Loucy (cell line): Measurements from ENCODE around the gene SAT2.

Source experiments
- H2AFZ ChIP-seq: fragments of 200-600 bp; sonication (generic); 2 replicates; pipeline ENCODE4 v1.6.0; 2016; ENCODE audit warnings: antibody characterized with exemption, mild to moderate bottlenecking, low read length, moderate library complexity
- H3F3A ChIP-seq: fragments of 200-600 bp; 2 replicates; pipeline ENCODE4 v1.6.0; 2016; ENCODE audit warnings: antibody characterized with exemption, low read depth, mild to moderate bottlenecking
- H3K27me3 ChIP-seq: fragments of 200-600 bp; sonication (generic); 2 replicates; pipeline ENCODE4 v1.6.1; 2014; ENCODE audit warnings: low read length, mild to moderate bottlenecking; ENCODE audit not compliant: insufficient read depth, poor library complexity, severe bottlenecking
- H3K36me3 ChIP-seq: fragments of 200-600 bp; sonication (generic); 2 replicates; pipeline ENCODE4 v1.6.1; 2016; ENCODE audit warnings: low read length; ENCODE audit not compliant: insufficient read depth
- H3K4me1 ChIP-seq: fragments of 200-600 bp; sonication (generic); 2 replicates; pipeline ENCODE4 v1.5.1; 2014; ENCODE audit warnings: low read length, mild to moderate bottlenecking; ENCODE audit not compliant: insufficient read depth, poor library complexity, severe bottlenecking
- H3K4me2 ChIP-seq: fragments of 200-600 bp; sonication (generic); 2 replicates; pipeline ENCODE4 v1.6.0; 2014; ENCODE audit warnings: antibody characterized with exemption, low read length, low read depth, mild to moderate bottlenecking; ENCODE audit not compliant: poor library complexity, severe bottlenecking
- H3K4me3 ChIP-seq: fragments of 200-600 bp; sonication (generic); 2 replicates; pipeline ENCODE4 v1.5.1; 2014; ENCODE audit warnings: low read length, mild to moderate bottlenecking, mixed read lengths; ENCODE audit not compliant: poor library complexity, severe bottlenecking
- H3K79me2 ChIP-seq: fragments of 200-600 bp; sonication (generic); 2 replicates; pipeline ENCODE4 v1.6.1; 2014; ENCODE audit warnings: low read length; ENCODE audit not compliant: insufficient read depth
- H3K9ac ChIP-seq: fragments of 200-600 bp; sonication (generic); 2 replicates; pipeline ENCODE4 v1.6.0; 2014; ENCODE audit warnings: mild to moderate bottlenecking, low read depth, low read length, moderate library complexity; ENCODE audit not compliant: poor library complexity, severe bottlenecking
- H3K9me2 ChIP-seq: fragments of 200-600 bp; sonication (generic); replicated peaks from 2 replicates; pipeline ENCODE4 v1.6.1; 2016; ENCODE audit warnings: low read depth, low read length, mixed read lengths
- H3K9me3 ChIP-seq: fragments of 200-600 bp; sonication (generic); 2 replicates; pipeline ENCODE4 v1.6.1; 2014; ENCODE audit warnings: mild to moderate bottlenecking, antibody characterized with exemption, low read length, low read depth; ENCODE audit not compliant: insufficient read depth
- H4K20me1 ChIP-seq: fragments of 200-600 bp; sonication (generic); 2 replicates; pipeline ENCODE4 v1.6.0; 2014; ENCODE audit warnings: antibody characterized with exemption, low read length, mild to moderate bottlenecking; ENCODE audit not compliant: insufficient read depth, poor library complexity, severe bottlenecking
- CTCF ChIP-seq: fragments of 200-600 bp; sonication (generic); conservative IDR thresholded peaks from 2 replicates; pipeline ENCODE4 v1.5.1; 2014; ENCODE audit warnings: mild to moderate bottlenecking, antibody characterized with exemption, low read length
- EZH2phosphoT487 ChIP-seq: fragments of 200-600 bp; IDR thresholded peaks from 2 replicates; pipeline ENCODE4 v1.6.1; 2018; ENCODE audit warnings: antibody characterized with exemption, mild to moderate bottlenecking, moderate library complexity, borderline replicate concordance

SAT2 gene

GRCh38 chr17:7592422-7593021 lies 35.1 kb downstream of the SAT2 start:
- no peaks in the 10 kb centered on the region for H3K9me2 ChIP-seq
- no peaks in the 10 kb centered on the region for H3K27me3 ChIP-seq
- TF ChIP-seq EZH2phosphoT487: no peak
- TF ChIP-seq CTCF: no peak
- H3K79me2 ChIP-seq: no peaks in the 10 kb centered on the region
- no peak overlapping the region for H3K4me3 ChIP-seq
- no peak overlapping the region for H2AFZ ChIP-seq
- H3F3A ChIP-seq: no peaks in the 10 kb centered on the region
- H3K9ac ChIP-seq: no peak overlapping the region
- peaks cover 62% of the 10 kb centered on the region; the same call in 1 of the 2 replicates for H3K36me3 ChIP-seq
- no peaks in the 10 kb centered on the region for H3K4me1 ChIP-seq
- no peaks in the 10 kb centered on the region for H4K20me1 ChIP-seq
- no peaks in the 10 kb centered on the region for H3K9me3 ChIP-seq
- H3K4me2 ChIP-seq: no peak overlapping the region

GRCh38 chr17:7591596-7591995 lies 36.0 kb downstream of the SAT2 start:
- Histone ChIP-seq H3K79me2 (peaks cover under 1% of the 10 kb centered on the region; the same call in 1 of the 2 replicates), H4K20me1 (no peaks in the 10 kb centered on the region), H3F3A (no peaks in the 10 kb centered on the region), H3K9me3 (no peaks in the 10 kb centered on the region), H2AFZ (no peak overlapping the region), H3K4me1 (no peaks in the 10 kb centered on the region), H3K9ac (no peak overlapping the region), H3K4me3 (no peak overlapping the region), H3K36me3 (peaks cover 58% of the 10 kb centered on the region; the same call in 1 of the 2 replicates), H3K4me2 (no peak overlapping the region), H3K27me3 (no peaks in the 10 kb centered on the region), H3K9me2 (no peaks in the 10 kb centered on the region)
- TF ChIP-seq CTCF: no peak
- no peak for TF ChIP-seq EZH2phosphoT487

- Histone ChIP-seq H3K9me2 (no peaks in the 10 kb centered on the region), H3K4me2 (no peak overlapping the region), H3K9ac (no peak overlapping the region), H3K27me3 (no peaks in the 10 kb centered on the region), H3F3A (no peaks in the 10 kb centered on the region), H3K36me3 (peaks cover 49% of the 10 kb centered on the region; the same call in 1 of the 2 replicates), H3K4me1 (no peaks in the 10 kb centered on the region), H3K9me3 (no peaks in the 10 kb centered on the region), H2AFZ (no peak overlapping the region), H3K4me3 (no peak overlapping the region), H4K20me1 (no peaks in the 10 kb centered on the region), H3K79me2 (peaks cover 7% of the 10 kb centered on the region; the same call in 1 of the 2 replicates)
- TF ChIP-seq EZH2phosphoT487: no peak
- TF ChIP-seq CTCF: no peak
Measured at GRCh38 chr17:7590743-7591142, 36.9 kb downstream of the SAT2 start.
